ENCODE measurements around the gene OR6S1.
"Not testable (repeated sequence)": the region's sequence is repeated elsewhere in the genome, so short reads cannot be mapped to it uniquely, and the experiment has no call there.

Gene OR6S1

DNA sequence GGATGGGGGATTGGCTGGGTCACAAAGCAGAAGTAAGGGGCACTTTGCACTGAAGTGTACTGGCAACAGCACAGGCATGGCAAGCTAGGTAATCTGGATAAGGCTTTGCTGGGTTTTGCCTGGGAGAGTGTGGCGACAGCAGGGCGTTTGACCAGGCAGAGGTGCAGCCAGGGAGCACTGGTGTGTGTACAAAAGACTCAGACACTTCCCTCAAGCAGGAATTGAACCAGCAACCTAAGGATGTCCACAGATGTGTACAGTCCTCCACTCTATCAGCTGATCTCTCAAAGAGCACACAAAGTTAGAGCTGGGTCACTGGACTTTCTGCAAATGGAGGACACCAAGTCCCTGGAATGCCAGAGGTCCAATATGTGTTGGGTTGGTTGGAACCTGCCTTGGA lies 27.5 kb upstream of the OR6S1 start:
- DNase-seq, result no peak

DNA sequence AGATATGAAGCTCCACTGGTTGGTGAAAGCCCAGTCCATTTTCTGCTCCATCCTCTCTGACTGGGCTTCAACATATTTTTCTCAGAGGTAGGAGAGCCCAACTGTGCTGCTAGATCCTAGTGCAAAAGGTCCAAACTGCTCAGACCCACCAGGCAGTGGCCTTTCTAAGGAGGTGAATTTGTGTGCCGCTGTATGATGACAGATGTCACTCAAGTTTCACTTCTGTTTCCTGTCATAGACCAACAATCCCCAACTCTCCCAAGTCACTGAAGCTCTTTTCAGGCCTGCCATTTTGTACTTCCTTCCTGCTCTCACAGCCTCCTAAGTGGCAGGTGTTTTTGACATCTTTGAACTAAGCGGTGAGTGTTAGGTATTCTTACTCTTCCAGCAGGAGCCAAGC lies 26.5 kb upstream of the OR6S1 start:
- DNase-seq, result no peak

DNA sequence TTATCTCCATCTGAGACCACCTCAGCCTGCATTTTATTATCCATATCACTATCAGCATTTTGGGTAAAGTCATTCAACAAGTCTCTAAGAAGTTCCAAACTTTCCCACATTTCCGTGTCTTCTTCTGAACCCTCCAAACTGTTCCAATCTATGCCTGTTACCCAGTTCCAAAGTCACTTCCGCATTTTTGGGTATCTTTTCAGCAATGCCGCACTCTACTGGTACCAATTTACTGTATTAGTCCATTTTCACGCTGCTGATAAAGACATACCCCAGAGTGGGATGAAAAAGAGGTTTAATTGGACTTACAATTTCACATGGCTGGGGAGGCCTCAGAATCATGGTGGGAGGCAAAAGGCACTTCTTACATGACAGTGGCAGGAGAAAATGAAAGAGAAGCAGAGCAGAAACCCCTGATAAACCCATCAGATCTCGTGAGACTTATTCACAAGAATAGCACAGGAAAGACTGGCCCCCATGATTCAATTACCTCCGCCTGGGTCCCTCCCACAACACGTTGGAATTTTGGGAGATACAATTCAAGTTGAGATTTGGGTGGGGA lies 25.0 kb upstream of the OR6S1 start:
- not testable (repeated sequence) for DNase-seq

DNA sequence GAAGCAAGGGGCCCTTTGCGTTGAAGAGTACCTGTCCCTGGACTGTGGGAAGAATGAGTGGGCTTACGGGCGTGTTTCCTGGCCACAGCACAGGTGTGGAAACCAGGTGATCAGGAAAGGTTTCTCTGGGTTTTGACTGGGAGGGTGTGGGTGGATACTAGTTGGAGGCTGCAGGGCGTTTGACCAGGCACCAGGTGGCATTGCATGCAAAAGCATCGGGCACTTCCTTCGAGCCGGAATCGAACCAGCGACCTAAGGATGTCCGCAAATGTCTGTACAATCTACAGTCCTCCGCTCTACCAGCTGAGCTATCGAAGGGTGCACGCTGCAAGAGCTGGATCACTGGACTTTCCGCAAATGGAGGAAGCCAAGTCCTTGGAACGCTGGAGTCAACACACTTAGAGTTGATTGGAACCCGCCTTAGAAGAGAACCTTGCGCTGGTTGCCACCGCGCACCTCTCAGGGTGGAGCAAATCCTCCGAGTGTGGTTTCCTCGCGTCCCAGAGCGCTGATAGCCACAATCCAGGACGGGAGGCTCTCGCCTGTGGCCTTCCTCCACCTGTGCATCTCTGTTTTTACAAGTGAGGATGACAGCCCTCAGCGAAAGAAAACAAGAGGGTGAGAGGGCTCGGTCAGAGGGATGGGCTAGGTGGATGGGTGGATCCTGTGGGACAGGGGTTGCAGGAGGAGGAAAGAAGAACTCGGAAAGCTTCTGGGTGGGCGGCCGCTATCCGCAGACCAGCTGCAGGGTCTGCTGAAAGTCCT lies 21.7 kb upstream of the OR6S1 start:
- DNase-seq, result peak; percentile 90

DNA sequence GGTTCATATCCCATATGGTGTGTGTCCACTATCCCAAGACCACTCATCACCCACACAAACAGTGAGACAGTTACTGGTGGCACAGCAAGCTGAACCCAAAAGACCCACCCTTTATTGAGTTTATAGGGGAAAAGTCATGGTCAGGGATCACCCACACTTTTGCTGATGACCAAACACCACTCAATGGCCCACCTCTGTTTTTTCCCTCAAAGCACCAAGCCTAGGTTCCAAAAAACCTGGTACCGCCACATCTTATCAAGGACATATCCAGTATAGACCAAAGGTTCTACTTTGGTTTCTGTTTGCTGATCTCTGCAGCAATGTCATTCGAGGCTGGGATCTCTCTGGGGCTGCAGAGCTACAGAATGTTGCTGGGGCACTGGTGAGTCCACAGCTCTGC lies 19.7 kb upstream of the OR6S1 start:
- DNase-seq, result no peak

DNA sequence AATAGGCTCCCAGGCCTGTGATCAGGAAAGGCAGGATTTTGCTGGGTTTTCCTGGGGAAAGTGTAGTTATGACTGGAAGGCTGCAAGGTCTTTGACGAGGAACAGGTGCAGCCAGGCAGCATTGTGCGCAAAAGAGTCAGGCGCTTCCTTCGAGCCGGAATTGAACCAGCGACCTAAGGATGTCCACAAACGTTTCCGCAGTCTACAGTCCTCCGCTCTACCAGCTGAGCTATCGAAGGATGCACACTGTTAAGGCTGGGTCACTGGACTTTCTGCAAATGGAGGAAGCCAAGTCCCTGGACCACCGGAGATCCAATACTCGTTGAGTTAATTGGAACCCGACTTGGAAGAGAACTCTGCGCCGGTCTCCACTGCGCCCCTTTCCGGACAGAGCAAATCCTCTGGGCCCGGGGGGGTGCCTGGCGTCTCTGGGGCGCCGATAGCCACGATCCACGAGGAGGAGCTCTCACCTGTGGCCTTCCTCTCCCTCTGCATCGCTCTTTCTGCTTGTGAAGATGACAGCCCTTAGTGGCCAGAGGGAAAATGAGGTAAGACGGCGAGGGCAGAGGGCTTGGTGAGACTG lies 18.4 kb upstream of the OR6S1 start:
- DNase-seq, result no peak

DNA sequence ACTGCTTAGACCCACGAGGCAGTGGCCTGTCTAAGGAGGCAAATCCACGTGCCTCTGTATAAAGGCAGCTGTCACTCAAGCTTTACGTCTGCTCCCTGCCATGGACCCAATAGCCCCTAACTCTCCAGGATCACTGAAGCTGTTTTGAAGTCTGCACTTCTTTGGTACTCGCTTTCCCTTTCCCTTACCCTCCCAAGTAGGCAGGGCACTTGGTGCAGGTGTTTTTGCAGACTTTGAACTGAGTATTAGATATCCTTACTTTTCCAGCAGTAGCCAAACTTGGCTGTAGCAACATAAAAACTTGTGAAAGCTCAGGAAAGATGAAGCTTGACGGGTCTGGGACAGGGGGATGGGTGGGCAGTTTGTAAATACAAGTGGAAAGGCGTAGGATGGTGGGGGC lies 17.8 kb upstream of the OR6S1 start:
- no peak for DNase-seq

DNA sequence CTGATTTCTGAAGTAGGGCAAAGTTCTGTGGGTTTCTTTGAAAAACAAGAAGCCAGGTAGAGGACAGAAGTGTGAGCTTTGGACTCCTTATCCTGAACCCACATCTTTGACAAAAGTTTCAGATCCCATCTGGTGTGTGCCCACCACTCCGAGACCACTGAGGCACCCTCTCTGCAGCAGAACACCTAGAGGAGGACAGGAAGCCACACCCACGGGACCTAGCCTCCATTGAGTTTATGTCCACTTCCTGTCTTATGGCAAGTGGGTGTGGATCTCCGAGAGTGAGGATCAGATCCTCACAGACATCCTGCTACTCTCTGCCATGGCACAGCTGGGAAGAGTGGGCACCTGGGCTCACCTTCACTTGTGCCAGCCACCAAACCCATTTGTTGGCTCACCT lies 16.8 kb upstream of the OR6S1 start:
- no peak for DNase-seq

DNA sequence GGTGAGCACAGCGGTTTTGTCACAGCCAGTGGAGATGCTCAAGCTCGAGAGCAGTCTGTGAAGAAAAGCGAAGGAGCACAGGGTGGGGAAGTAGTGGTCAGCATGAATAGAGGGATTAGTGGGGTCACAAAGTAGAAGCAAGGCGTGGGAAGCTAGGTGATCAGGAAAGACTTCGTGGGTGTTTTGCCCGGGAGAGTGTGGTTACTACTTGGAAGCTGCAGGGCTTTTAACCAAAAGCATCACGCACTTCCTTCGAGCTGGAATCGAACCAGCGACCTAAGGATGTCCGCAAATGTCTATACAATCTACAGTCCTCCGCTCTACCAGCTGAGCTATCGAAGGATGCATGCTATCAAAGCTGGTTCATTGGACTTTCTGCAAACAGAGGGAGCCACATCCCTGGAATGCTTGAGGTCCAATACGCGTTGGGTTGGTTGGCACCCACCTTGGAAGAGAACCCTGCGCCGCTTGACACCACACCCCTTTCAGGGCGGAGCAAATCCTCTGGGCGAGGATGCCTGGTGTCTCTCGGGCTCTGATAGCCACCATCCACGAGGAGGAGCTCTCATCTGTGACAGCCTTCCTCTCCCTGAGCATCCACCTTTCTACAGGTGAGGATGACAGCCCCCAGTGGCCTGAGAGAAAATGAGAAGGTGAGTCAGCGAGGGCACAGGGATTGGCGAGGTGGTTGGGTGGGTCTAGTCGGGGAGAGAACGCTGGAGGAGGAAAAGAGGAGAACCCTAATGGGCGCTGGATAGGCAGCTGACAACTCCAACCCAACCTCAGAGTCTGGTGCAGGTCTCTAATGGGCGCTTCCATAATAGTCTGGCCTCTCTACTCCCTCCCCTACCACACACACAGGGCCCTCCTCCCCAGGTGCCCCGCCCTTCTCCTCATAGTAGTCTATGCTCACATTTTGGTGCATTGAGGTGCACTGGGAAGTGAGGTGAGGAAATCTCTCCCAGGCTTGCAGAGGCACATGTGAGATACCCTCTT lies 16.0 kb upstream of the OR6S1 start:
- peak; percentile 36 for DNase-seq

DNA sequence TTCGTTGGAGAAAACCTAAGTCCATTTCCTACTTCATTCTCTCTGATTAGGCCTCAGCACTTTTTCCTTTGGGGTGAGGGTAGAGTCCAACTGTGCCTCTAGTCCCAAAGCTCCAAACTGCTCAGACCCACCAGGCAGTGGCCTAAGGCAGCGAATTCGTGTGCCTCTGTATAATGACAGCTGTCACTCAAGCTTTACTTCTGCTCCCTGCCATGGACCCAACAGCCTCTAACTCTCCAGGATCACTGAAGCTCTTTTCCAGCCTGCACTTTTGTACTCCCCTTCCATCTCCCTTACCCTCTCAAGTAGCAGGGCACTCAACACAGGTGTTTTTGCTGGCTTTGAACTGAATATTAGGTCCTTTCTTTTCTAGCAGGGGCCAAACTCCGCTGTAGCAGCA lies 14.8 kb upstream of the OR6S1 start:
- DNase-seq, result no peak

DNA sequence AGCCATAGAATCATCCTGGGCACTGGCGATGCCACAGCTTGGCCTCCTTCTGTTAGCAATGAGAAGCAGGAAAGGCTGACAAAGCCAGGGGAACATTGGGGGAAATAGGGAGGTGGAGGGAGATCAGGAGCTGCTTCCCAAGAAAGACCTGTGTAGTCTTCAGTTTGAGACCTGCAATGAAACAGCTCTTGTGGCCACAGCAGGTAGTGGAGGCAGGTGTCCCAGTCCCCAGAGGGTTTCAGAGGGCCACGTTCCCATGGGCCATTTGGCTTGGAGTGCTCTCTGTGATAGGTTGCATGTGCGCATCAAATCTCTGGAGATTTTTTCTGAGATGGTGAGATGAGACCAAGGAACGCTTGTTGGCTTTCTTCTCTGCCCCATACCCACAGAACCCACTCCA lies 14.4 kb upstream of the OR6S1 start:
- no peak for DNase-seq

DNA sequence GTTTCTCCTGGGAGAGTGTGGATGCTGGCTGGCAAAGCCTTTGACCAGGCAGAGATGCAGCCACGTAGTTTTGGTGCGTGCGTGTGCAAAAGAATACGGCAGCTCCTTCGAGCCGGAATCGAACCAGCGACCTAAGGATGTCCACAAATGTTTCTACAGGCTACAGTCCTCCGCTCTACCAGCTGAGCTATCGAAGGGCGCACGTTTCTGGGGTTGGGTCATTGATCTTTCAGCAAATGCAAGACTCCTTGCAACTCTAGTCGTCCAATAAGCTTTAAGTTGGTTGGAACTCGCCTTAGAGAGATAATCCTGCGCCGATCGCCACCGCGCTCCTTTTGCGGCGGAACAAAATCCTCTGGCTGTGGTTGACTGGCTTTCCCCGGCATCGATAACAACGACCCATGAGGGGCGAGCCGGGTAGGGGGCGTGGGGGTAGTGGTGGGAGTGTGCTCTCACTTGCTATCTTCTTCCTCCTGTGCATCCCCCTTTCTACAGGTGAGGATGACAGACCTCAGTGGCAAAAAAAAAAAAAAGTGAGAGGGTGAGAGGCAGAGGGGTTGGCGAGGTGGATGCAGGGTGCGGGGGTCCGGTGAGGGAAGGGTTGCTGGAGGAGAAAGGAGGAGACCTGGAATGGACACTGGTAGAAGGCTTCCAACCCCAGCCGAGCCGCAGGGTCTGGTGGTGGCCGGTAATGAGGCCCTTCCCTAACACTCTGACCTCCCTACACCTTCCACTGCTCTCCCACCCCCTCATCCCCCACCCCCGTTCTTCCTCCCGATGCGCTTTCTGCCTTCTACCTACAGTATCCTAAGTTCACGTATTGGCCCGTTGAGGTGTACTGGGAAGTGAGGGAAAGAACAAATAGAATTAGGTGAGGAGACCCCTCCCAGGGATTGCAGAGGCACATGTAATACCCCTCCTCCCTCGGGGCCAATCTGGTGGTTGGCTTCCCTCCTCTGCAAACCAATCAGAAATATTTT lies 11.8 kb upstream of the OR6S1 start:
- DNase-seq, result peak; percentile 54

DNA sequence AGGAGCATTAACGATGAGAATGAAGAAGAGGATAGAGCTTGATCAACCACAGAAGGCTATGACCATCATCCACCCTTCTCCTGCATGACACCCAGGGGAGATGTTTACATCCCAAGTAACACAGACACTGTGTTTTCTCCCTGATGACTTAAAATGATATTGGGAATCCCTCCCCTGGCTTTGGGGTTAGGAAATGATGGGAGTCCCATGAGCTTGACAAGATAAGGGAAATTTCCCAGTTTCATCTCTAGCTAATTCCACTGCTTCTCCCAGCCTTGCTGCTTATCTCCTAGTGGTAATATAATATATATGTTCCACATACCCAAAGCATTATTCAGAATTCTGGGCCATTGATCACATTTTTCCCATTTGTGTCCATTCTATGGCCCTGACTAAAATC lies 4.0 kb upstream of the OR6S1 start:
- DNase-seq, result no peak

DNA sequence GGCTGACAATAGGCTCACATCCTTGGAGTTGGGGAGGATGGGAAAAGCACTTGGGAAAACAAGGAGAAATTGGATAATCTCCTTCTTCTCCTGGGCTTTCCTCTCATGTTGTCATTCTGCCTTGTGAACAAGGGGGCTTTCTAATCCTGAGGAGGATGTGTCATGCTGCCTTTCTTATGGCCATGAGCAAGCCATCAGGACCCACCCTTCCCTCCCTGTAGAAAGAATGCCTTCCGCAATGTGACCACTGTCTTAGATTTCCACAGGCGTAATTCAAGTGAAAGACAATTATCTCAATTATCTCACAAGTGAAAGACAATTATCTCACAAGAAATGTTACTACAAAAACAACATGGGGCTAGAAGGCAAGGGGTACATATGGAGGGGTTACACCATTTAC lies 3.0 kb upstream of the OR6S1 start:
- no peak for DNase-seq

DNA sequence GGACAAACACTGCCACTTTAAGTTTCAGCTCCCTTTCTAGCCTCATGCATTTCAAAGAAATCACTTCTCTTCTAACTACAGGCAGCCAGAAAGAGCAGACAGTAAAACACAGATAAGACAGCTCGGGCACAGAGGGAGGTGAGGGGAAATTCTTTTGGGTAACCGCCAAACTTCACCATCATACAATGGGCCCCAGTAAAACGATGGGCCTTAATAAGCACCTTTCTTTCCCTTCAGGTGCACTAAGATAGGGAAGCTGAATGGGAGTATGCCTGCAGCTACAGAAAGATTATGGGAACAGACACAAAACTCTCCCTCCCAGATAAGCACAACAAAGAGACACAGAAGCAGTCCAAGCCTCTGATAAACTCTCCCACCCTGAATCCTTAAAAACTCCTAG lies 1.3 kb upstream of the OR6S1 start:
- DNase-seq, result not testable (repeated sequence)

DNA sequence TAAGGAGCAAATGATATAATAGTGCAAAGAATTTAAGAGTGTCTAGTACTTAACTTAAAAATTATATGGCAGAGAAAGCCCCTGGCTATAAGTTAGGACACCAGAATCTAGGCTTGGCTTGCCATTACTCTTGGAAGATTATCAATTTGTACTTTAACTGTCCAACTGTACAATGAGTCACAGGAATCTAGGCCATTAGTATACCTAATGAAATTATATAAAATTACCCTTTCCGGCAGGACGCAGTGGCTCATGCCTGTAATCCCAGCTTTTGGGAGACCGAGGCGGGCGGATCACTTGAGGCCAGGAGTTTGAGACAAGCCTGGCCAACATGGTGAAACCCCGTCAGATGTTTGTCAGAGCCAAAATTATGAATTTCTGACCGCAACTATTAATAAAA lies 691 bp upstream of the OR6S1 start:
- no peak for DNase-seq

DNA sequence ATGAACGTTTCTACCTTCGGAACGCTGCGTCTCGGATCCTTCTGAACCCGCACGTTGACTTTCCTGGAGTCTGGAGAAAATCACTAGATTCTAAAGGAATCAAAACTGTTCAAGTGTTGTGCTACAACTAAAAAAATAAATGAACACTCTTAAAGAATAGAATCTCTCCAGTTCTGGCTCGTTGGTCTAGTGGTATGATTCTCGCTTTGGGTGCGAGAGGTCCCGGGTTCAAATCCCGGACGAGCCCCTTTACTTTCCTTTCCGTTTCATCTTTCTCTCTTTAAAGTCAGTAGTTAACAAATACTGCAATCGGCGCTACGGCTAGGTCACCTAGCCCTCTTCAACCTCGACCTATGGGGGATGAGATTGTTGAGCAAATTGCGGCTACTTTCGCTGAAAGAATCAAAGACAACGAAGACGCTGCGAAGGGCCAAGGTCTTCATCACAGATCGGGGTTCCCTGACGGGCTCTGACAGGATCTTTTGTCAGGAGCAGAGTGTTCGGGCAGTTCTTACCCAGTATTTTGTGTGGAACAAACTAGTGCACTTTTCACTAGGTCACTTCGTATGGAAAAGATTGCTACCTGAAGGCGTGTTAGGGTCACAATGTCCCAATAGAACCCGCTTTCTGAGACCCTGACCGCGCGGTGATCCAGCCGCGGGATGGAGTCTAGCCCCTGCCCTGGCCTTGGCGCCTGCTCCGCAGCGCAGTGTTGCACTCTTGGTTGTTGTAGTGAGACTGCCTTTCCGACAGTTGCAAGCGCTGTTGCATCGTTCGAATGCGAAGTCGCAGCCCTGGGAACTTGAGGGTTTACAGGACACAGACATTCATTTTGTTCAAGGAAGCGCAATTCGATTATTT lies 8.4 kb downstream of the OR6S1 start:
- peak; percentile 84 for DNase-seq

DNA sequence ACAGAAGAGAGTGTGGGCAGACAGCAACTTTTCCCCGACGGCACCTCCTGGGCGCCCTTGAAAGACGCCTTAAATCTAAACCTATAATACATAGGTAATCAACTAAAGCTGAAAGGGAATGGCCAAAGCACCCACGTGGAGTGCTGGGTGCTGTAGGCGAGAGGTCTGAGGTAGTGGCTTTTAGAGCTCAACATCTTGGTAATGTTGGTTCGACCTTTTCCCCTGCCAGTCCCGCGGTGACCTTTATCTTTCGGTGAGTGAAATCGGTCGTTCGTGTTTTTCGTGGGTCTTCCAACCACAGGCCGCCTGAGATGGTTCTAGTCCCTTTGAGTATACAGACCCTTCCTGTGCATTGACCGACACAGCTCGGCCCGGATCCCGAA lies 9.1 kb downstream of the OR6S1 start:
- DNase-seq, result no peak

DNA sequence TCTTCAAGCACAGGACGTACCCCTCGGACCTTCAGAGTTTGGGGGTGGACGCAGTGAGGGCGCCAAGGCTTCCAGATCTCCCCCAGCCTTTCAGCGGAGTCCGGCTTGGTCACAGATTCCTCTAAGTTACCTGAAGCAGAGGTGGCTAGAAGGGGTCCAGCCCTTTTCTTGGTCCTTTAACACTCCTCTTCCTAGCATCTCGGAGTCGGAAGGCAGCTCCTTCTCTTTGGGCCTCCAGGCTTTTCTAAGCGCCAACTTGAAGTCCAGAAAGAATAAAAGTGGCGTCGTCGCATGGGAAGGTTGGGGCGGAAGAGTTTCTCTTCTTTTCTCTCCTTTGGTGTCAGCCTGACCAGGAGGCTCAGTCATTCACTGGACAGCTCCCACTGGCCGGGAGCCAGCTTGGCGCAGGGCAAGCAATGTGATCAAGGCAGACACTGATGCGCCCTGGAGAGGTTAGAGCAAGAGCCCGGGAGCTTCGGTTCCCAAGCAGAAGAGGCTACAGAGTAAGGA lies 9.6 kb downstream of the OR6S1 start:
- DNase-seq, result no peak

DNA sequence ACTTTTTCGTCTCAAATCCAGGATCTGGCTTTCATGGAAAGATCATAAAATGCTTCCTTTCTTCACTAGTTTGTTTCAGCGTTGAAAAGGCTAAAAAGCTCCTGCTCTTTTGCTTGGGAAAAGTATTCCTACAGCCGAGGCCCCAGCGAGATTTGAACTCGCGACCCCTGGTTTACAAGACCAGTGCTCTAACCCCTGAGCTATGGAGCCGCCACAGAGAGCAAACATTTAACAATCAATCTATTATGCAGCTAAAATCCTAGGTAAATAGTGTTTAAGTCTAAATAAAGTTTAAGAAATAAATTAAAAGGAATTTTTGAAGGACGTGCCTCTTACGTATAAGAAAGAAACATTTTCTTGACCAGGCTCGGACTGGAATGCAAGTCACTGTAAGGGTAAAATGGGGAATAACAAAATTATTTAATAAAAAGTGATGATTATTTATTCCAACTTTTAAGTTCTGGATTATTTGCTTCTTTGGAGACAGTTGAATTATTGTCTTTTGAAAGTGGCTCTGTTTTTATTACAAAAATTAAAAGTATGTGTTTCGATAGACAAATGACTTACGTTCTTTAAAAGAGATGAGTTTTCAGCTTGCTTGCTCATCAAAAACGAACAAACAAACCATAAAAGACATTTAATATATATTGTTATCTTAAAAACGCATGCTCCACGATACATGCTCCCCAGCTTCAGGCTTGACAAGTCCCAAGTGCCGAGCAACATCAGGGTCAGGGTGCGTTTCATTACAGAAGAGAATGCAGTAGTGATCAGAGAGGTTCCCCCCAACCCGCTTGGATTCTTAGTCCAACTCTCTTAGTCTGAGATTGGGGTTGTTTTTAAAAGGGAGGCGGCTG lies 10.2 kb downstream of the OR6S1 start:
- peak; percentile 76 for DNase-seq

All from CD4-positive, alpha-beta T cell treated with Interleukin-21 for 1 hour (primary cell).